HepG2 (cell line): ENCODE measurements around the gene CA4. TPM values are rescaled to one million over a fixed set of nuclear protein-coding genes. Genes with fewer than 3 reads are reported as not detected.
"Not testable (repeated sequence)": the region's sequence is repeated elsewhere in the genome, so short reads cannot be mapped to it uniquely, and the experiment has no call there.

ENCODE experiments used
- ATAC-seq: fragments of 200-7000 bp; cut with Tn5 transposase; 3 replicates; pipeline ENCODE4 v1.9.1; 2020; ENCODE audit warnings: mild to moderate bottlenecking, moderate library complexity
- BruUV-seq: library from RNA; stranded (reverse); fragments of 400-500 nt; replicated peaks from 2 replicates; lab custom pipeline; 2021; lab: Mats Ljungman, UMichigan
- CTCF ChIA-PET: fragments of 300-600 bp; formaldehyde crosslinking; extraction: SDS; loops from one replicate; lab custom pipeline; 2021; ENCODE audit warnings: low total read pairs, inconsistent platforms, low intra/inter-chr PET ratio; lab: Yijun Ruan, JAX
- POLR2A ChIA-PET: fragments of 350-600 bp; sonication (Branson Sonifier 250); formaldehyde crosslinking; loops from one replicate; lab custom pipeline; 2020; ENCODE audit warnings: antibody characterized with exemption, inconsistent platforms; lab: Yijun Ruan, JAX
- DNase-seq: peaks from one replicate; pipeline ENCODE4 v3.0.0-alpha.2; 2015; ENCODE audit warnings: low spot score
- FAIRE-seq: peaks from 3 replicates; lab custom pipeline; 2011; peaks lifted over from hg19 to GRCh38; lab: Jason Lieb, UNC
- H2AFZ ChIP-seq: one replicate; pipeline ENCODE4 v1.6.1; 2011; ENCODE audit warnings: low read length, inconsistent platforms
- H3K27ac ChIP-seq: fragments of 300-600 bp; 3 replicates; pipeline ENCODE4 v1.8.0; 2011; ENCODE audit warnings: mixed run types, mild to moderate bottlenecking, mixed read lengths, low read length, inconsistent platforms; ENCODE audit not compliant: insufficient read depth; ENCODE audit errors: extremely low read length
- H3K27me3 ChIP-seq, 2 experiments: fragments of 200-600 bp in 1 of 2; 2 replicates in 1 of 2; 3 replicates in 1 of 2; pipeline versions ENCODE4 v1.6.0 to v1.8.0; 2011; ENCODE audit warnings: low read length in 2 of 2, mild to moderate bottlenecking in 2 of 2, moderate library complexity in 2 of 2, inconsistent platforms in 1 of 2; ENCODE audit not compliant: insufficient read depth in 2 of 2, control insufficient read depth in 1 of 2
- H3K36me3 ChIP-seq, 2 experiments: fragments of 200-600 bp in 1 of 2; replicated peaks in 1 of 2; 2 replicates in 1 of 2; 3 replicates in 1 of 2; pipeline versions ENCODE4 v1.5.1 to v1.8.0; 2011; ENCODE audit warnings: low read length in 2 of 2, inconsistent platforms in 1 of 2; ENCODE audit not compliant: insufficient read depth in 2 of 2, control insufficient read depth in 1 of 2
- H3K4me1 ChIP-seq: 2 replicates; pipeline ENCODE4 v1.5.1; 2012; ENCODE audit warnings: low read length, inconsistent platforms; ENCODE audit not compliant: insufficient read depth
- H3K4me2 ChIP-seq: 2 replicates; pipeline ENCODE4 v1.6.0; 2011; ENCODE audit warnings: low read depth, low read length, inconsistent platforms
- H3K4me3 ChIP-seq, 3 experiments: fragments of 200-600 bp in 1 of 3; sonication (generic), shearing (Covaris generic) in 1 of 3; replicated peaks in 1 of 3; 2 replicates each; pipeline ENCODE4 v1.5.1; 2011 to 2016; ENCODE audit warnings: low read length in 3 of 3, inconsistent platforms in 2 of 3, low read depth in 2 of 3, mild to moderate bottlenecking in 2 of 3, control low read depth in 1 of 3, mixed read lengths in 1 of 3; ENCODE audit not compliant: insufficient read depth in 1 of 3
- H3K79me2 ChIP-seq: one replicate; pipeline ENCODE4 v1.6.1; 2011; ENCODE audit warnings: low read length, inconsistent platforms; ENCODE audit not compliant: insufficient read depth
- H3K9ac ChIP-seq: 2 replicates; pipeline ENCODE4 v1.6.0; 2011; ENCODE audit warnings: mild to moderate bottlenecking, low read depth, low read length, inconsistent platforms; ENCODE audit not compliant: insufficient read depth
- H3K9me3 ChIP-seq: 2 replicates; pipeline ENCODE4 v1.5.1; 2012; ENCODE audit warnings: mild to moderate bottlenecking, low read length
- H4K20me1 ChIP-seq: 2 replicates; pipeline ENCODE4 v1.6.0; 2011; ENCODE audit warnings: inconsistent platforms, mild to moderate bottlenecking, low read length, moderate library complexity; ENCODE audit not compliant: insufficient read depth
- POLR2G ChIP-seq: fragments of 200-400 bp; formaldehyde crosslinking; IDR thresholded peaks from 2 replicates; pipeline ENCODE4 v1.6.1; 2018; ENCODE audit warnings: mild to moderate bottlenecking, low read depth, low read length, moderate library complexity
- ZBTB40 ChIP-seq, 2 experiments: fragments of 450-650 bp in 1 of 2; sonication (generic) in 1 of 2; formaldehyde crosslinking in 1 of 2; IDR thresholded peaks; 2 replicates each; pipeline versions ENCODE4 v1.6.1 to v1.8.0; 2016 to 2022; ENCODE audit warnings: antibody characterized with exemption in 1 of 2, mild to moderate bottlenecking in 1 of 2, missing genetic modification reagents in 1 of 2
- WGBS: methylation state at CpG from one replicate; pipeline ENCODE4 v1.1.6; 2017; ENCODE audit warnings: low lambda C conversion rate; 5-methylcytosine and 5-hydroxymethylcytosine counted together
- in situ Hi-C: cut with HindIII; loops from 2 replicates; pipeline ENCODE4 v1.10.0; 2017; ENCODE audit warnings: low pct_unique_long_range_greater_than_20kb; ENCODE audit not compliant: extremely low pct_ligation_motif_present
- intact Hi-C: fragments of 100-400 bp; cut with micrococcal nuclease; formaldehyde crosslinking; loops from one replicate; pipeline ENCODE4 v1.10.0; 2022; ENCODE audit not compliant: unreplicated experiment
- polyA plus RNA-seq, 8 experiments: library from polyadenylated mRNA; depleted of rRNA in 3 of 8; stranded (reverse) in 7 of 8; unstranded in 1 of 8; fragments of >200 nt; fragmentation: Illumina TruSeq in 4 of 8; extraction: Trizol in 4 of 8; gene quantifications; 2 replicates each; pipeline versions ENCODE4 v1.2.1 to v1.2.3, GENCODE V29; 2011 to 2016; ENCODE audit warnings: low read depth in 4 of 8, missing spikeins in 1 of 8, mixed read lengths in 1 of 8; ENCODE audit not compliant: insufficient read depth in 1 of 8
- total RNA-seq, 5 experiments: library from RNA; depleted of rRNA; stranded (reverse); fragments of >200 nt; fragmentation: Illumina TruSeq; extraction: Trizol; gene quantifications; 2 replicates each; pipeline ENCODE4 v1.2.3, GENCODE V29; 2016; ENCODE audit warnings: low read depth in 1 of 5

The CA4 gene
- total and polyA plus RNA-seq, 2 of the 13 experiments (the other 11 are each of a cell fraction or from before 2014, with no cell fraction given): not detected

DNA sequence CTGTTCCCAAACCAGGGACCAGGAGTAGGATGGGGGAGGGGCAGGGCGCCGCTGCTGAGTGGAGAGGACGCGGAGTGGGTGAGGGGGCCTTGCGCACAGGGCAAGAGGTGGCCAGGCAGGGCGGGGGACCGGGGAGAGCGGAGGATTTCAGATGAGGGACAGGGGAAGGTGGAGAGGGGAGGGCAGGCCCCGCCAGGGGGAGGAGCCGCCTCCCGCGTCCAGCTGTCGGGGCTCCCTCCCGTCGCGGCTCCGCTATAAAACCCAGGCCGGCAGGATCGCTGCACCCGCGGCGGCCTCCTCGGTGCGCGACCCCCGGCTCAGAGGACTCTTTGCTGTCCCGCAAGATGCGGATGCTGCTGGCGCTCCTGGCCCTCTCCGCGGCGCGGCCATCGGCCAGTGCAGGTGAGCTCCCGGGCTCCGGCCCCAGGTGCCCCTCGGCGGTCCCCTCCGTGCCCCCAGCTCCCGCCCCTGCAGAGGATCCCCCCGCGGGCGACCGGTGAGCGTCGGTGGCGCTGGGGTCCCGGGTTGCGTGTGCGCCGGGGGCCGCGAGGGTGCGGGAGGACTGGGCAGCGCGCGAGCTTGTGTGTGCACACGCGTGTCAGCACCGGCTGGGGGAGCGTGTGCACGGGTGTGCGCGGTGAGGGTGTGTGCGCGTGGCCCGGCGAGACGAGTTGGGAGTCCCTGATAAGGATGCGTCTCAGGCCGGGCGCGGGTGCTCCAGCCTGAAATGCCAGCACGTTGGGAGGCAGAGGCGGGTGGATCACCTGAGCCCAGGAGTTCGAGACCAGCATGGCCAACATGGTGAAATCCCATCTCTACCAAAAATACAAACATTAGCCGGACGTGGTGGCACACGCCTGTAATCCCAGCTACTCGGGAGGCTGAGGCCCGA, at the start of gene CA4 (continued):
- TF ChIP-seq ZBTB40 (IDR thresholded peaks at IDR 0.05) (no peak), ZBTB40 (CRISPR knock-in tag; IDR thresholded peaks at IDR 0.05) (no peak), POLR2G (no peak)

- H3K36me3 ChIP-seq, intact Hi-C loops, H3K4me1 ChIP-seq, BruUV-seq, DNase-seq, CTCF ChIA-PET, ATAC-seq, H3K27me3 ChIP-seq, H2AFZ ChIP-seq, POLR2A ChIA-PET, H3K4me2 ChIP-seq, H3K9ac ChIP-seq, H4K20me1 ChIP-seq, H3K4me3 ChIP-seq, H3K79me2 ChIP-seq, H3K9me3 ChIP-seq, H3K27ac ChIP-seq, in situ Hi-C loops: not testable (repeated sequence)
- 0% methylated on average over 1 of the region's 2 CpGs for WGBS
- peak; percentile 64 for FAIRE-seq
These were observed 49.2 kb upstream of the CA4 start for GRCh38 chr17:60100577-60100976.

DNA sequence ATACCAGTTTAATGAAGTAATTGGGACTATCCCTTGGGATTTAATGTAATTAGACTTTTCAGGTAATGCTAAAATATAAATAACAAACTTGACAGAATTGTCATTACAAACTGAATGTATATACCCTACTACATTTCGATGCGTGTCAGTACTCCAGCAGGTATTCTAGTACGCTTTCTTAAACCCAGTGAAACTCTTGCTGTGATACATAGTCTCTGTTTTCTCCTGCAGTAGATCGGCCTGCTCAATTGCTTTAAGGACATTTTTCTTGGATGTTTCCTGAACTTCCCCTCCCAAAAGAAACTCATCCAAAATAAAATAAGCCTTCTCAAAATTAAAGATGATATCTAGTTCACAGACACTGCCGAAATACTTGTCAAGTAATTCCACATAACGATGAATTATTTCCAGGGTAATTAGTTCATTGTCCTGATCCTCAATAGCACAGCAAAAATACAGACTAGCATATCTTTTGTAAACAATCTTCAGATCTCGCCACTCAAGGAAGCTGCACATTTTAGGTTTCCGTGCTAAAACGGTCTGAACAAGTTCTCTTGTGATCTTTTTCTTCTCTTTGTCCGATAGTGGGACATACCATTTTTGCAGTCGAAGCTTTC, 47.6 kb upstream of the CA4 start:
- H3K9me3 ChIP-seq, H3K79me2 ChIP-seq, H3K36me3 ChIP-seq, H3K27me3 ChIP-seq, H3K9ac ChIP-seq, H3K27ac ChIP-seq, DNase-seq, H2AFZ ChIP-seq, intact Hi-C loops, in situ Hi-C loops, H3K4me2 ChIP-seq, POLR2A ChIA-PET, BruUV-seq, ATAC-seq, FAIRE-seq, H3K4me3 ChIP-seq, H4K20me1 ChIP-seq, CTCF ChIA-PET, H3K4me1 ChIP-seq: not testable (repeated sequence)
- 62% methylated on average over 11 of the region's 11 CpGs for WGBS
